Chondrocyte (in vitro differentiated cells): ENCODE data around the gene GAP43. TPM values are rescaled to one million over a fixed set of nuclear protein-coding genes. Genes with fewer than 3 reads are reported as not detected.
"Not testable (repeated sequence)": the region's sequence is repeated elsewhere in the genome, so short reads cannot be mapped to it uniquely, and the experiment has no call there.

ENCODE experiments used
- DNase-seq: peaks from one replicate; pipeline ENCODE4 v3.0.0; 2021; ENCODE audit warnings: mixed read lengths, low spot score
- H3K27ac Mint-ChIP-seq: one replicate; pipeline ENCODE4 v1.8.0; 2021; ENCODE audit warnings: mild to moderate bottlenecking, moderate library complexity, mixed read lengths; ENCODE audit not compliant: unreplicated experiment
- H3K27me3 Mint-ChIP-seq: 2 replicates; pipeline ENCODE4 v1.8.0; 2021; ENCODE audit warnings: low read depth, mixed read lengths
- H3K36me3 Mint-ChIP-seq: 2 replicates; pipeline ENCODE4 v1.8.0; 2021; ENCODE audit warnings: low read depth, mixed read lengths
- H3K4me1 Mint-ChIP-seq: 2 replicates; pipeline ENCODE4 v1.8.0; 2021; ENCODE audit warnings: low read depth, mild to moderate bottlenecking, mixed read lengths
- H3K4me3 Mint-ChIP-seq: one replicate; pipeline ENCODE4 v1.8.0; 2021; ENCODE audit warnings: mild to moderate bottlenecking, moderate library complexity, mixed read lengths; ENCODE audit not compliant: unreplicated experiment
- H3K9me3 Mint-ChIP-seq: 2 replicates; pipeline ENCODE4 v1.8.0; 2021; ENCODE audit warnings: low read depth, mixed read lengths
- CTCF ChIP-seq: fragments of 200-600 bp; sonication (generic); IDR thresholded peaks from 2 replicates; pipeline ENCODE4 v1.5.0; 2021; ENCODE audit warnings: antibody characterized with exemption, mild to moderate bottlenecking, moderate library complexity
- total RNA-seq: library from RNA; stranded (reverse); gene quantifications from 3 replicates; pipeline ENCODE4 v1.2.1, GENCODE V29; 2021

GAP43 gene
- total RNA-seq, 1 donor from 2014 or later: 3.6 TPM

- H3K27ac Mint-ChIP-seq: no peak overlapping the region
- no peaks in the 10 kb centered on the region for H3K4me1 Mint-ChIP-seq
- peaks cover 3% of the 10 kb centered on the region for H3K9me3 Mint-ChIP-seq
- H3K27me3 Mint-ChIP-seq: no peaks in the 10 kb centered on the region
- H3K36me3 Mint-ChIP-seq: no peaks in the 10 kb centered on the region
- H3K4me3 Mint-ChIP-seq: no peak overlapping the region
- no peak for TF ChIP-seq CTCF
- DNase-seq: no peak
Measured at GRCh38 chr3:115725800-115726199, 102.5 kb downstream of the GAP43 start.

GRCh38 chr3:115727135-115727534, 103.8 kb downstream of the GAP43 start:
- Mint-ChIP-seq H3K27ac (no peak overlapping the region), H3K9me3 (peaks cover 13% of the 10 kb centered on the region), H3K4me3 (no peak overlapping the region), H3K4me1 (no peaks in the 10 kb centered on the region), H3K27me3 (no peaks in the 10 kb centered on the region), H3K36me3 (peaks cover 2% of the 10 kb centered on the region)
- no peak for DNase-seq
- TF ChIP-seq CTCF: no peak

- Mint-ChIP-seq H3K36me3 (peaks cover 2% of the 10 kb centered on the region), H3K27ac (no peak overlapping the region), H3K9me3 (peaks cover 13% of the 10 kb centered on the region), H3K4me1 (no peaks in the 10 kb centered on the region), H3K4me3 (no peak overlapping the region), H3K27me3 (no peaks in the 10 kb centered on the region)
- TF ChIP-seq CTCF: no peak
- DNase-seq: no peak
Measured at GRCh38 chr3:115728013-115728412, 104.7 kb downstream of the GAP43 start.

GRCh38 chr3:115736341-115736740, 113.0 kb downstream of the GAP43 start:
- not testable (repeated sequence) for DNase-seq, H3K27ac Mint-ChIP-seq, H3K4me1 Mint-ChIP-seq, H3K36me3 Mint-ChIP-seq, H3K4me3 Mint-ChIP-seq
- H3K27me3 Mint-ChIP-seq: peaks cover 15% of the 10 kb centered on the region
- peaks cover 31% of the 10 kb centered on the region for H3K9me3 Mint-ChIP-seq

GRCh38 chr3:115741650-115742049, 118.3 kb downstream of the GAP43 start:
- Mint-ChIP-seq H3K27me3 (no peaks in the 10 kb centered on the region), H3K27ac (no peak overlapping the region), H3K36me3 (peaks cover 9% of the 10 kb centered on the region), H3K4me3 (no peak overlapping the region), H3K4me1 (no peaks in the 10 kb centered on the region), H3K9me3 (peaks cover 23% of the 10 kb centered on the region)
- no peak for TF ChIP-seq CTCF
- DNase-seq: no peak

GRCh38 chr3:115744516-115744915, 121.2 kb downstream of the GAP43 start:
- H3K27ac Mint-ChIP-seq, H3K36me3 Mint-ChIP-seq, H3K4me3 Mint-ChIP-seq, DNase-seq, H3K4me1 Mint-ChIP-seq, H3K27me3 Mint-ChIP-seq: not testable (repeated sequence)
- peaks cover 16% of the 10 kb centered on the region for H3K9me3 Mint-ChIP-seq

- Mint-ChIP-seq H3K9me3 (peaks cover 27% of the 10 kb centered on the region), H3K36me3 (peaks cover 20% of the 10 kb centered on the region), H3K27me3 (peaks cover 29% of the 10 kb centered on the region)
- H3K4me1 Mint-ChIP-seq, H3K4me3 Mint-ChIP-seq, H3K27ac Mint-ChIP-seq, DNase-seq: not testable (repeated sequence)
Measured at GRCh38 chr3:115752978-115753377, 129.7 kb downstream of the GAP43 start.
